AG04449 (cell line): ENCODE measurements around the gene MT2A.

Experiments
- CTCF ChIA-PET: fragments of 350-600 bp; formaldehyde crosslinking; extraction: SDS; loops from one replicate; lab custom pipeline; 2021; ENCODE audit warnings: antibody characterized with exemption; lab: Yijun Ruan, JAX
- POLR2A ChIA-PET: fragments of 400-600, 350-600 bp; formaldehyde crosslinking; extraction: SDS; loops from one replicate; lab custom pipeline; 2020; ENCODE audit warnings: antibody characterized with exemption, inconsistent platforms; lab: Yijun Ruan, JAX
- DNase-seq: peaks from one replicate; pipeline ENCODE4 v3.0.0-alpha.2; 2010; ENCODE audit warnings: low read depth, low spot score
- H3K4me3 ChIP-seq: 2 replicates; pipeline ENCODE4 v1.5.1; 2011; ENCODE audit warnings: low read depth, mild to moderate bottlenecking, control low read depth, low read length
- CTCF ChIP-seq: IDR thresholded peaks from one replicate; pipeline ENCODE4 v1.5.1; 2011; ENCODE audit warnings: mild to moderate bottlenecking, moderate library complexity, low read length, control low read depth, inconsistent platforms; ENCODE audit not compliant: insufficient read depth; ENCODE audit errors: missing control alignments

MT2A gene

GRCh38 chr16:56635441-56635967, 27.1 kb downstream of the MT2A start:
- DNase-seq = no peak
- POLR2A ChIA-PET = interaction anchor here (1.8 kb wide), 1 partner anchor 10 kb away, joined by 12 read pairs; the partner anchor contains the start of gene MT1E
- CTCF ChIA-PET = interaction anchor here (0.6 to 1.0 kb wide), 2 partner anchors 59 to 234 kb away, joined by 3 read pairs; no protein-coding TSS in a partner anchor
- peak overlapping the region; percentile 27 for H3K4me3 ChIP-seq
- no peak for TF ChIP-seq CTCF

GRCh38 chr16:56636616-56637413, 28.4 kb downstream of the MT2A start:
- POLR2A ChIA-PET = interaction anchor here (1.8 kb wide), 1 partner anchor 11 kb away, joined by 12 read pairs; the partner anchor contains the start of gene MT1E
- DNase-seq = no peak
- no peak for TF ChIP-seq CTCF
- CTCF ChIA-PET = no interaction called here
- H3K4me3 ChIP-seq = no peak overlapping the region

- DNase-seq = no peak
- TF ChIP-seq CTCF = no peak
- ChIA-PET CTCF (no interaction called here), POLR2A (interaction anchor here (1.0 kb wide), 1 partner anchor 30 kb away, joined by 3 read pairs; the partner anchor contains the start of gene MT2A)
- H3K4me3 ChIP-seq = peak within 1 kb of the TSS; percentile 54
Observed at GRCh38 chr16:56637814-56638750, 29.7 kb downstream of the MT2A start, which contains the start of gene MT1A. Gene MT1A (plus strand): TSS chr16:56638666. CDS start chr16:56638739, 73 bp downstream.

- no peak for DNase-seq
- POLR2A ChIA-PET = interaction anchor here (1.3 kb wide), 1 partner anchor 14 kb away, joined by 7 read pairs; the partner anchor contains the start of gene MT1E
- no peak for TF ChIP-seq CTCF
- no peak overlapping the region for H3K4me3 ChIP-seq
- CTCF ChIA-PET = interaction anchor here (1.3 kb wide), 1 partner anchor 15 kb away, joined by 4 read pairs; no protein-coding TSS in a partner anchor
Observed at GRCh38 chr16:56639045-56639444, 30.7 kb downstream of the MT2A start.

- CTCF ChIA-PET = interaction anchor here (1.2 to 1.3 kb wide), 3 partner anchors 16 to 62 kb away, joined by 3 to 4 read pairs (median 4); no protein-coding TSS in a partner anchor
- POLR2A ChIA-PET = interaction anchor here (1.3 kb wide), 1 partner anchor 15 kb away, joined by 7 read pairs; the partner anchor contains the start of gene MT1E
- TF ChIP-seq CTCF = no peak
- H3K4me3 ChIP-seq = no peak overlapping the region
- DNase-seq = no peak
Observed at GRCh38 chr16:56640076-56640475, 31.7 kb downstream of the MT2A start.
